Measurements from ENCODE around the gene FAIM2. TPM values are rescaled to one million over a fixed set of nuclear protein-coding genes. Genes with fewer than 3 reads are reported as not detected.
A peak's percentile ranks its signal among the peaks of the same experiment; 100 is the strongest.

FAIM2 gene
- total RNA-seq, 1 donor from 2014 or later = 107 TPM

GRCh38 chr12:49902399-49903350, 1.0 kb downstream of the FAIM2 start:
- DNase-seq (ENCODE audit: low spot score) (no peak), ATAC-seq (peak; percentile 14)
- intact Hi-C loops (cut with DNase I) = no loop called here

DNA sequence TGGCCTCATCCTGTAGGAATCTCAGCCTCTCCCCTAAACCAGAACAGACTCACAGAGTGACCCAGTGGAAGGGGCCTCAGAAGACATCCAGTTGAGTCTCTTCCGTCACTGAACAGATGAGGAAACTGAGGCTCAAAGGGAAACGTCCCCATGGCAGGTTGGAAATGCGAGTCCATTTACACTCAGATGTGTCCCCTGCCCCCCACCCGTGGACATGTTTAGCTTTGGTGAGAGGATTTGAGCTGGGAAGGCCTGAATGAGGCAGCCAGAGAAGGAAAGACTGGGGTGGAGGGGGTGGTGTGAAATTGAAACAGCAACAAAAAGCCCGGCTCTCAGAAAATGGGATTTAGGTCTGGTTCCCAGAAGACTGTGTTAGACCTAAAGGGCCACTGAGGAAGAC, 1.7 kb downstream of the FAIM2 start:
- no peak for ATAC-seq
- DNase-seq (ENCODE audit: low spot score) = no peak
- intact Hi-C loops (cut with DNase I) = no loop called here

- intact Hi-C loops (cut with DNase I) = no loop called here
- ATAC-seq = no peak
- DNase-seq (ENCODE audit: low spot score) = no peak
Measured at GRCh38 chr12:49901026-49901425, 2.7 kb downstream of the FAIM2 start.

- intact Hi-C loops (cut with DNase I) = no loop called here
- ATAC-seq (no peak), DNase-seq (ENCODE audit: low spot score) (no peak)
Measured at GRCh38 chr12:49900371-49900770, 3.3 kb downstream of the FAIM2 start.

GRCh38 chr12:49899921-49900320, 3.8 kb downstream of the FAIM2 start:
- no peak for ATAC-seq
- intact Hi-C loops (cut with DNase I) = no loop called here
- DNase-seq (ENCODE audit: low spot score) = no peak

- intact Hi-C loops (cut with DNase I) = no loop called here
- no peak for DNase-seq (ENCODE audit: low spot score)
- no peak for ATAC-seq
Measured at GRCh38 chr12:49899286-49899843, 4.3 kb downstream of the FAIM2 start.

GRCh38 chr12:49897276-49897675, 6.4 kb downstream of the FAIM2 start:
- ATAC-seq = no peak
- no peak for DNase-seq (ENCODE audit: low spot score)
- intact Hi-C loops (cut with DNase I) = no loop called here

DNA sequence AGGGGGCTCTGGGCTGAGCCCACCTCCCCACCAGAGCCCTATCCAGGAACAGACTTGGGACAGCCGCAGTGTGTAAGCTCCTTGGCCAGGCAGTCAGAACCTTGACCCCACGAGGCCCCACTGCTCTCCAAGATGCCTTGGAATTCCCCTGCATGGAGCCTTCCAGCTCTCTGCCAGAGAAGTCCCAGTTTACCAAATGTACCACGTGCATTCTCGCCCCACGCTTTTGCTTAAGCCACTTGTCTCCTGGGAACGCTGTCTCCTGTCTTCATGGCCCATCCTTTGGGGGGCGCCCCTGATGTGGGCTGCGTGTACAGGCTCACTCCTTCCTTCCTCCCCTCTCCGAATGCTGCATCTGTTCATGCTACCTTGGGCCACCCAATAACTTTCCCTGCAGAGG, 7.9 kb downstream of the FAIM2 start:
- intact Hi-C loops (cut with DNase I) = no loop called here
- ATAC-seq = no peak
- DNase-seq (ENCODE audit: low spot score) = no peak

GRCh38 chr12:49894751-49895148, 8.9 kb downstream of the FAIM2 start:
- no peak for DNase-seq (ENCODE audit: low spot score)
- intact Hi-C loops (cut with DNase I) = no loop called here
- ATAC-seq = peak; percentile 35

DNA sequence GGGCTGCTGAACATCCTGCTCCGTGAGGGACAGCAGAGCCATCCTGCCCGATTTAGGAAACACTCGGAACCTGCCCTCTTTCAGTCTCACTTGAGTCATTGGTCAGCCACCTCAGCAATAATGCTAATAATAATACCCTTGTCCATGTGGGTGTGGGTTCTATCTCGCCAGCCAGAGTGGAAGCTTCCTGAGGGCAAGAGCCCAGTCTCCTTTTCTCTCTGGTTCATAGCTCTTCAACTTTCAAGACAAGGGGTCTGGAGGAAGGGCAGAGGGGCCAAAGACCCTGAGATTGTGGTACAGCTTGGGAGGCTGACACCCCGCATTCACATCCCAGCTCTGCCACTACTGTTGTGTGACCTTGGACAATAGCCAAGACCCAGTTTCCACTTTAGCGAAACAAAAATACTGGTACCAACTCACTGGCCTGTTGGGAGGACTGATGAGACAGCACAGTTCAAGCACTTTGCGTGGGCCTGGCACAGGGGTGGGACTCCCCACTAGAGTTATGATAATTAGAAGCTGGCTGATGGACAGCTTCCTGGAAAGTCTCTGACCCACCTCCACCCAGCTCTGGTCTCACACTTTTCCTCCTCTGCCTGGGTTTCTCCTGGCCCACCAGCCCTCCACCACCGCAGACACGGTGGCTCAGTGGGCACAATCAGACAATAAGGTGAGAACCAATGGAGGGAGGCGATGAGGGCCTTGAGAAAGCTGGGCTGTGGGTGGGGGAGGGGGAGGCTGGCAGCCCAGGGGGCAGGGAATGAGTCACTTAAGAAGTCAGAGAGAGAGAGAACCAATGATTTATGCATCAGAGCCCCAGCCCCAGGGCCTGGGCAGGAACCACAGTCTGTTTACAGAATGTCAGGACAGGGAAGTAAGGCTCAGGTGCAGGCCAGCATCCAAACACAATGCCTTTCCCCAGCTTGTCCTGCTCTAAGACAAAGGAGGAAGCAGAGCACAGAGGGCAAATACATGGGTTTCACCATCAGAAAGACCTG, 9.6 kb downstream of the FAIM2 start:
- DNase-seq (ENCODE audit: low spot score) = no peak
- intact Hi-C loops (cut with DNase I) = no loop called here
- ATAC-seq = no peak

GRCh38 chr12:49892732-49893317, 10.9 kb downstream of the FAIM2 start:
- intact Hi-C loops (cut with DNase I) = no loop called here
- ATAC-seq (no peak), DNase-seq (ENCODE audit: low spot score) (no peak)

DNA sequence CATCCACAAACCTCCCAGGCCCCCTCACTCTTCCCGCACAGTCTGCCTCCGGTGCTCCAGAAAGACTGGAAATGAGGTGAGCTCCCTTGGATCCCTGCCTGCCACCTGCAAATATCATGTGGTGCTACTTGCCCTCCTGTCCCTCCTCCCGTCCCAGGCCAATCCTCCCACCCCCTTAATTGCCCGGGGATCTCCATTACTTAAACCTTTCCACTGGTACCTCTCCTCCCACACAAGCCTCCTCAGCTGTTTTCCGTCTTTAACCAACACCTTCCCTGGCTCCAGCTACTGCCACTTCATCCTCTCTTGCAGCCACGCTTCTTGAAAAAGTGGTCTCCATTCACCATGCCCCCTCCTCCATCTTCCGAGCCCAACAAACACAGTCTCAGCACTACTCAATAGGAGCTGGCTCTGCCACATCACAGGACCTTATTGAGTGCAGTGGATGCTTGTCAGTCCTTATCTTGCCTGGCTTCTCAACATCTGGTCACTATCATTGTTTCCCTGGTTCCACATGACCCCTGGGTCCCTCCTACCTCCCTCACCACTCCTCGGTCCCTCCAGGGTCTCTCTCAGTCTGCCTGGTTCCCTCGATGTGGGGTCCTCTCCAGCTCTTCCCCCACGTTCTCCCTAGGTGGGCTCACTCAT, 11.5 kb downstream of the FAIM2 start:
- no peak for DNase-seq (ENCODE audit: low spot score)
- intact Hi-C loops (cut with DNase I) = no loop called here

DNA sequence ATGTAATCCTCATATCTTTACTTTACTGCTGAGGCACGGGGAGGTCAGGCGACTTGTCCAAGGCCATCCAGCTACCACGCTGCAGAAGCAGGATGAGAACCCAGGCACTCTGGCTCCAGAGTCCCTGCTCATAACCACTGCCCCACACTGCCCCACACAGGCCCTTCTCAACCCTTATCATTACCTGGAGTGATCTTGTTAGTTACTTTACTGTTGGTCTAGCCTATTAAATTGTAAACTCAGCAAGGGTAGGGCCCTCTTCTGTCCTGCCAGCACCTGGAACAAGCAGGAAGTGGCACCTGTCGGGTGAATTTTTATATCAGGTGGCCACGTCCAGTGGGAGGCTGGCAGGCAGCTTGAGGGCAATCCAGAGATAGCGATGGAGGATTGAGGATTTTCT, 12.2 kb downstream of the FAIM2 start:
- DNase-seq (ENCODE audit: low spot score) (no peak), ATAC-seq (no peak)

More for the DNA sequence above, 11.5 kb downstream of the FAIM2 start:
- ATAC-seq = no peak

GRCh38 chr12:49891012-49891411, 12.7 kb downstream of the FAIM2 start:
- DNase-seq (ENCODE audit: low spot score) (no peak), ATAC-seq (no peak)
- intact Hi-C loops (cut with DNase I) = no loop called here

More for the DNA sequence above, 12.2 kb downstream of the FAIM2 start:
- intact Hi-C loops (cut with DNase I) = no loop called here

DNA sequence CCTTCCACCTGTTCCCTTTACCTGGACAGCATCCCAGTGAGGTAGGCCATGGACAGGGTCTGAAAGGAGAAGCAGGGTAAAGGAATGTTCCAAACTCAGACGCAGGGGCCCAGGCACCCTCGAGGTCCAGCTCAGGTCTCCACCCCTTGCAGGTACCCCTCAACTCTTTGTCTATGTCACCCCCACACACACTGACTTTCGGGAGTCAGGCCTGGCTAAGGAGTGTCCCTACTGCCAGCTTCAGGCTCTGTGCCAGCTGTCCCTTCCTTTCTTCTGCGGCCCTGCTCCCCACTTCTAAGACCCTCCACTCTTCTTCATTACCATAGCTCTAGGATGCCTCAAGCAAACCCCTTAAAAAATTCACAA, 13.6 kb downstream of the FAIM2 start:
- DNase-seq (ENCODE audit: low spot score) (no peak), ATAC-seq (no peak)
- intact Hi-C loops (cut with DNase I) = no loop called here

GRCh38 chr12:49889361-49890095, 14.2 kb downstream of the FAIM2 start:
- DNase-seq (ENCODE audit: low spot score) (no peak), ATAC-seq (no peak)
- intact Hi-C loops (cut with DNase I) = no loop called here

DNA sequence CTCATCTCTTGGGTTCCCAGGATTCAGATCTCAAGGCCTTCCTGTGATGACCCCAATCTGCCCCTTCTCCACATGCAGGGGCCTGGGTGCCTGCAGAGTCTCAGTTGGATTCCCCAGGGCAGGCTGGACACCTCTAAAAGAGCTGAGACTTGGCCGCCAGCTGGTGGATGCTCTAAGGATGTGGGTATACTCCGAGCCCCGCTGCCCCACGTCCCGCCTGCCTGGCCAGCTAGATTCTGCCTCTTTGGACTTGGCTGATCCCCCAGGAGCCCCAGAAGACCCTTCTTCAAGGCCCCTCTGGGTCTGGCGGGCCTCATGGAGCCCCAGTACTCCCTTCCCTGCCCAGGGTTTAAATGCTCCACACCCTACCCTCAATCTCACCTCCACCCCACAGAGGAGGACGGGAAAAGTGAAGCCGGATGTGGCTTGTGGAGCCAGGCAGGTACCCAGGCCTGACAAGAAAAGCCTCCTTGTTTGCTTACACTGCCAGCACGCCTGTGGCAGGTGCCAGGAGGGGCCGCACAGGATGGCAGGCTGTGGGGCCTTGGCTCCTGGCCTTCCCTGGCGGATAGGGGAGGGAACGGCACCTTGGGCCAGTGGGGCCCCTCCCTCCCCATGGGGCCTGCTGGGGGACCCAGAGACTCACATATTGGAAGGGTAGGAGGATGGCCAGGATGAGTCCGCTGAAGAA, 15.1 kb downstream of the FAIM2 start:
- ATAC-seq = no peak
- intact Hi-C loops (cut with DNase I) = no loop called here
- DNase-seq (ENCODE audit: low spot score) = no peak
